Suppressor macrophage treated with lipopolysaccharide for 1 hour (primary cell): Measurements from ENCODE around the gene FBN3.

Experiments used
- DNase-seq, 3 donors: peaks; one replicate each; pipeline ENCODE4 v3.0.0-alpha.2; 2020 to 2022

FBN3 gene

GRCh38 chr19:8148088-8148409 is 1.3 kb downstream of the FBN3 start:
- no peak for DNase-seq

- no peak for DNase-seq
These were observed 1.8 kb downstream of the FBN3 start for GRCh38 chr19:8147582-8147978.

GRCh38 chr19:8146877-8147581 is 2.4 kb downstream of the FBN3 start:
- no peak for DNase-seq

- DNase-seq: no peak
These were observed 5.0 kb downstream of the FBN3 start for GRCh38 chr19:8144273-8144995.

- no peak for DNase-seq
These were observed 6.4 kb downstream of the FBN3 start for GRCh38 chr19:8143041-8143440.

GRCh38 chr19:8142513-8142900 is 6.9 kb downstream of the FBN3 start:
- DNase-seq: no peak

GRCh38 chr19:8141726-8142512 is 7.5 kb downstream of the FBN3 start:
- no peak for DNase-seq

- no peak for DNase-seq
These were observed 11.2 kb downstream of the FBN3 start for GRCh38 chr19:8138201-8138600.

GRCh38 chr19:8137425-8137824 is 12.0 kb downstream of the FBN3 start:
- DNase-seq: no peak

- DNase-seq: no peak
These were observed 13.3 kb downstream of the FBN3 start for GRCh38 chr19:8135946-8136618.

GRCh38 chr19:8132858-8133458 is 16.4 kb downstream of the FBN3 start:
- no peak for DNase-seq

GRCh38 chr19:8131517-8131916 is 17.9 kb downstream of the FBN3 start:
- no peak for DNase-seq

- no peak for DNase-seq
These were observed 20.3 kb downstream of the FBN3 start for GRCh38 chr19:8129061-8129618.

GRCh38 chr19:8128551-8128950 is 20.8 kb downstream of the FBN3 start:
- no peak for DNase-seq

GRCh38 chr19:8127311-8127710 is 22.1 kb downstream of the FBN3 start:
- no peak for DNase-seq

- no peak for DNase-seq
These were observed 22.9 kb downstream of the FBN3 start for GRCh38 chr19:8126511-8126910.

GRCh38 chr19:8126008-8126407 is 23.4 kb downstream of the FBN3 start:
- no peak for DNase-seq

- no peak for DNase-seq
These were observed 25.7 kb downstream of the FBN3 start for GRCh38 chr19:8123683-8124082.

GRCh38 chr19:8120636-8121480 is 28.5 kb downstream of the FBN3 start:
- DNase-seq: no peak

- DNase-seq: no peak
These were observed 31.4 kb downstream of the FBN3 start for GRCh38 chr19:8117991-8118390.

GRCh38 chr19:8116437-8117293 is 32.7 kb downstream of the FBN3 start:
- DNase-seq: no peak
